Measurements from ENCODE around the gene TRRAP. TPM values are rescaled to one million over a fixed set of nuclear protein-coding genes. Genes with fewer than 3 reads are reported as not detected.

Gene TRRAP
- total RNA-seq, 1 donor from 2014 or later = 30.4 TPM

DNA sequence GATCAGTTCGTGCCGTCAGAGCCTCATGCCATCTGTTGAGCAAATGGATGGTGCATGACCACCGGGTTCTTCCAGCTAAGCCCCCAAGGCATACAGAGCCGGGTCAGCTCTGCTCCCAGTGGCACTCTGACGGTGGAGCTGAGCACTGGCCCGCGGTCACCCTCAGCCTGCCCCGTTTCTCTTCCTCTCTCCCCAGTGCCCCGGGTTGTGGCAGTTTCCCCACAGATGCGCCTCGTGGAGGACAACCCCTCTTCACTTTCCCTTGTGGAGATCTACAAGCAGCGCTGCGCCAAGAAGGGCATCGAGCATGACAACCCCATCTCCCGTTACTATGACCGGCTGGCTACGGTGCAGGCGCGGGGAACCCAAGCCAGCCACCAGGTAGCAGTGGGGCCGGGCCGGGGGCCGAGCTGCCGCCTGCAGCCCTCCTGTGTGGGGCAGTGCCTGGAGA is 129.9 kb downstream of the TRRAP start:
- Mint-ChIP-seq H3K4me3 (ENCODE audit: unreplicated experiment) (no peak overlapping the region), H3K36me3 (ENCODE audit: low read depth) (peaks cover 43% of the 10 kb centered on the region), H3K4me1 (ENCODE audit: low read depth) (no peaks in the 10 kb centered on the region), H3K27ac (ENCODE audit: unreplicated experiment) (no peak overlapping the region), H3K9me3 (ENCODE audit: low read depth) (no peaks in the 10 kb centered on the region), H3K27me3 (ENCODE audit: low read depth) (no peaks in the 10 kb centered on the region)
- DNase-seq (ENCODE audit: low spot score) = no peak
- TF ChIP-seq, protein P1, sequence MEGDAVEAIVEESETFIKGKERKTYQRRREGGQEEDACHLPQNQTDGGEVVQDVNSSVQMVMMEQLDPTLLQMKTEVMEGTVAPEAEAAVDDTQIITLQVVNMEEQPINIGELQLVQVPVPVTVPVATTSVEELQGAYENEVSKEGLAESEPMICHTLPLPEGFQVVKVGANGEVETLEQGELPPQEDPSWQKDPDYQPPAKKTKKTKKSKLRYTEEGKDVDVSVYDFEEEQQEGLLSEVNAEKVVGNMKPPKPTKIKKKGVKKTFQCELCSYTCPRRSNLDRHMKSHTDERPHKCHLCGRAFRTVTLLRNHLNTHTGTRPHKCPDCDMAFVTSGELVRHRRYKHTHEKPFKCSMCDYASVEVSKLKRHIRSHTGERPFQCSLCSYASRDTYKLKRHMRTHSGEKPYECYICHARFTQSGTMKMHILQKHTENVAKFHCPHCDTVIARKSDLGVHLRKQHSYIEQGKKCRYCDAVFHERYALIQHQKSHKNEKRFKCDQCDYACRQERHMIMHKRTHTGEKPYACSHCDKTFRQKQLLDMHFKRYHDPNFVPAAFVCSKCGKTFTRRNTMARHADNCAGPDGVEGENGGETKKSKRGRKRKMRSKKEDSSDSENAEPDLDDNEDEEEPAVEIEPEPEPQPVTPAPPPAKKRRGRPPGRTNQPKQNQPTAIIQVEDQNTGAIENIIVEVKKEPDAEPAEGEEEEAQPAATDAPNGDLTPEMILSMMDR (IDR thresholded peaks at IDR 0.05) = no peak

GRCh38 chr7:99008921-99009530 is 130.7 kb downstream of the TRRAP start:
- TF ChIP-seq, protein P1 (IDR thresholded peaks at IDR 0.05) = no peak
- Mint-ChIP-seq H3K27ac (ENCODE audit: unreplicated experiment) (no peak overlapping the region), H3K9me3 (ENCODE audit: low read depth) (no peaks in the 10 kb centered on the region), H3K4me3 (ENCODE audit: unreplicated experiment) (no peak overlapping the region), H3K4me1 (ENCODE audit: low read depth) (no peaks in the 10 kb centered on the region), H3K36me3 (ENCODE audit: low read depth) (peaks cover 48% of the 10 kb centered on the region), H3K27me3 (ENCODE audit: low read depth) (no peaks in the 10 kb centered on the region)
- no peak for DNase-seq (ENCODE audit: low spot score)

- TF ChIP-seq, protein P1 (IDR thresholded peaks at IDR 0.05) = no peak
- Mint-ChIP-seq H3K36me3 (ENCODE audit: low read depth) (peaks cover 53% of the 10 kb centered on the region), H3K27me3 (ENCODE audit: low read depth) (no peaks in the 10 kb centered on the region), H3K4me1 (ENCODE audit: low read depth) (no peaks in the 10 kb centered on the region), H3K9me3 (ENCODE audit: low read depth) (no peaks in the 10 kb centered on the region), H3K4me3 (ENCODE audit: unreplicated experiment) (no peak overlapping the region), H3K27ac (ENCODE audit: unreplicated experiment) (no peak overlapping the region)
- no peak for DNase-seq (ENCODE audit: low spot score)
These were observed 131.9 kb downstream of the TRRAP start for GRCh38 chr7:99010281-99010680.

GRCh38 chr7:99011341-99011705 is 133.0 kb downstream of the TRRAP start:
- Mint-ChIP-seq H3K4me1 (ENCODE audit: low read depth) (no peaks in the 10 kb centered on the region), H3K4me3 (ENCODE audit: unreplicated experiment) (no peak overlapping the region), H3K27me3 (ENCODE audit: low read depth) (no peaks in the 10 kb centered on the region), H3K9me3 (ENCODE audit: low read depth) (peaks cover 2% of the 10 kb centered on the region), H3K27ac (ENCODE audit: unreplicated experiment) (no peak overlapping the region), H3K36me3 (ENCODE audit: low read depth) (peaks cover 56% of the 10 kb centered on the region)
- TF ChIP-seq, protein P1 (IDR thresholded peaks at IDR 0.05) = no peak
- no peak for DNase-seq (ENCODE audit: low spot score)

DNA sequence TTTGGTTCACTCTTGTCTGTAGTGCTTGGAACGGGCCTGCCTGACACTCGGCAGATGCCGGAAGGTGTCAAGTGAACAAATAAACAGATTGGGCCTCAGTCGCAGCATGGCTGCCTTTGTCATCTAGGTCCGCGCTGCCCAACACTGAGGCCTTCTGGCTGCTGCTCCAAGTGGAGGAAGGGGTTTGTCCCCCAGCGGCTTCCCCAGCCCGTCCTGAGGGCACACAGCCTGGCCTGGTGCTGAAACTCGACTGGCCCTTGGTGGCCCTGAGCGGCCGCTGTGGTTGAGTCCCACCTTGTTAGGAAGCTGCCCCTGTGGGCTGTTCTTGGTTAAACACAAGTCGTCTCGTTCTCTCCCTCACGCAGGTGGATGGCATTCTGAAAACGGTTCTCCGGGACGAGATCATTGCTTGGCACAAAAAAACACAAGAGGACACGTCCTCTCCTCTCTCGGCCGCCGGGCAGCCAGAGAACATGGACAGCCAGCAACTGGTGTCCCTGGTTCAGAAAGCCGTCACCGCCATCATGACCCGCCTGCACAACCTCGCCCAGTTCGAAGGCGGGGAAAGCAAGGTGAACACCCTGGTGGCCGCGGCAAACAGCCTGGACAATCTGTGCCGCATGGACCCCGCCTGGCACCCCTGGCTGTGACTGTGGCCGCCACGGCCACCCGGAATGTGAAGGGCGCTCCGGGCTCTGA is 133.5 kb downstream of the TRRAP start:
- no peak overlapping the region for H3K27ac Mint-ChIP-seq (ENCODE audit: unreplicated experiment)
- H3K4me1 Mint-ChIP-seq (ENCODE audit: low read depth) = no peaks in the 10 kb centered on the region
- peaks cover 3% of the 10 kb centered on the region for H3K9me3 Mint-ChIP-seq (ENCODE audit: low read depth)
- H3K36me3 Mint-ChIP-seq (ENCODE audit: low read depth) = peaks cover 56% of the 10 kb centered on the region
- no peaks in the 10 kb centered on the region for H3K27me3 Mint-ChIP-seq (ENCODE audit: low read depth)
- H3K4me3 Mint-ChIP-seq (ENCODE audit: unreplicated experiment) = no peak overlapping the region
- TF ChIP-seq, protein P1 (IDR thresholded peaks at IDR 0.05) = no peak
- no peak for DNase-seq (ENCODE audit: low spot score)

Measured in chondrocyte (in vitro differentiated cells).